GM18502 (cell line): Measurements from ENCODE around the gene B4GALNT2.
A peak's percentile ranks its signal among the peaks of the same experiment; 100 is the strongest.

Experiments used
- ATAC-seq: cut with Tn5 transposase; IDR thresholded peaks from one replicate; pipeline ENCODE4 v1.9.1; 2021; ENCODE audit warnings: mild to moderate bottlenecking; ENCODE audit not compliant: unreplicated experiment, poor library complexity

B4GALNT2 gene

DNA sequence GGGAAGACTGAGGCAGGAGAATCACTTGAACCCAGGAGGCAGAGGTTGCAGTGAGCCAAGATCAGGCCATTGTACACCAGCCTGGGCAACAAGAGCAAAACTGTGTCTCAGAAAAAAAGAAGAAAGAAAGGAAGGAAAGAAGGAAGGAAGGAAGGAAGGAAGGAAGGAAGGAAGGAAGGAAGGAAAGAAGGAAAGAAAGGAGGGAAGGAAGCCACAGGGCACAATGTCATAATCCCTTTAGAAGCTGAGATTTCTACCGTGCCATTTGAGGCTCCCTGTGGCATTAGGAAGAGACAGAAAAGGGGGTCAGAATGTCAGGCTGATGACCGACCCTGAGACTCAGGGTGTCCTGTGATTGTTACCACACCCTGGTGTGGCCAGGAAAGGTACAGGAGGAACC is 71.2 kb downstream of the B4GALNT2 start:
- ATAC-seq: no peak

DNA sequence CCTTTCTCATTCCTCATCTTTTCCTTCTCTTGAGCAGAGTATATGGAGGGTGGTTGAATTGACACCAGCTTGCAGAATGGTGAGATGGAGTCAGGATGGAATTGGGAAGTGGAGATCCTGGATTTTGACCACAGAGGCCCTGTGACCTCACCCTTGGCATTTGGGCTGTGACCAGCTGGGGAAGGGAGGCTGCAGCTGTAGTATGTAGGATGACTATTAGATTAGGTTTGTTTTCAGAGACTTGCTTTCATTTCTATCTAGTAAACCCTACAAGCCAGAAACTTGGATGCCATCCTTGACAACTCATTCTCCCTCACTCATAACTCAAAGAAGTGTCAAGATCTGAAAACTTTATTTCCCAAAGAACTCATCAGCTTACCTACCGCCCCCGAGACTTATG is 71.9 kb downstream of the B4GALNT2 start:
- ATAC-seq: no peak

DNA sequence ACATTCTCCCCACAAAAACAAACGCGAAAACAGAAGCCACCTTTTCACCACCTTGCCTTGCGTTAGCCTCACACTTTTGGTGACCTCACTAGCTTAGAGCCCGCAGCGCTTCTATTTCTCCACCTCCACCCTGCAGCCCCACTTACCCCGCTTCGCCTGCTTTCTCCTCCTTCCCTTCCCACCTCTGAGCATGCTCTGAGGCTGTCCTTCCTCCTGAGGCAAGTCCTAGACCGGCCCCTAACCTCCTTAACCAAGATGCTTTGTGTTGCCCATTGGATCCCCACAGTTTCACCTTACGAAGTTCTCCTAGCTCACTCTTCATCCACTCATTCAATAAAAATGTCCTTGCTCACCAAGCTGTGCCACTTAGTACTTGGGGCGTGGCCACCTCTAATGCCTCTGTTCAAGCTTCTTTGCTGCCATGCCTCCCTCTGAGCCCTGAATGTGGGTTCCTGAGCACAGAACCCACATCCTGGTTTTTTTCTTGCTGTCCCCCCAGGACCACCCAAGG is 76.5 kb downstream of the B4GALNT2 start:
- ATAC-seq: no peak

DNA sequence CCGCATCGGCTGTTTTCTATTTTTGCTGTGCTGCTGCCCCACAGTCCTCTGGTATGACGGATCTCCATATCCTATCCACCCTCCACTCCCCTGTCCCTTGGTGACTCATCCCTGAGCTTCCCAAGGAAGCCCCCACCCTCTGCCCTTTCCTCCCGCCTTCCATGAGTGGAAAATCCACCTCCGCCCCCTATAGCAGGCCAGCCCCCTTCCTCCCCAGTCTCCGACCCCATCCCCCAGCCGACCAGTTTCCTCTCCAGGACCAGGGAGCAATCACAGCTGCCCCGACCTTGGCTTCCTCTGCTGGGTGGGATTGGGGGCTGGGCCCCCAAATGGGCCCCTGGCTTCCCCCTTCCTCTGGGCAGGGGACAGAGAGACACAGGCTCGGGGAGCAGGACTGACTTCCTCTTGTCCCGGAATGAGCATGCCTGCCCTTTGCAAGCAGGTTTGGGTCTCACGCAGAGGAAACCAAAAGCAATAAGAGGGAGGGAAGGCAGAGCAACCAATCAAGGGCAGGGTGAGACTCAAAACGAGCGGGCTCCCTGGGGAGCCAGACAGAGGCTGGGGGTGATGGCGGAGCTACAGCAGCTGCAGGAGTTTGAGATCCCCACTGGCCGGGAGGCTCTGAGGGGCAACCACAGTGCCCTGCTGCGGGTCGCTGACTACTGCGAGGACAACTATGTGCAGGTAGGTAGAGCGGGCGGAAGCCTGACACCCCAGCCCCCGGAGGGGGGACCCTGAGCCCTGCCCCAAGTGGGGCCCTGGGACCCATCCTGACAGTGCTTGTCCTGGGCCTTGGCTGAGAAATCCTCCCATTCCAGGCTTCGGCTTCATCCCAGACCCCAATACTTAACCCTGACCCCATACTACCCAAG is 77.8 kb downstream of the B4GALNT2 start, which contains the start of the genes ABI3 and GNGT2:
TSS of gene ABI3 (plus strand) at position 550 of the 872 bp plus-strand sequence. CDS start at position 568, 18 bp downstream.
TSS of gene GNGT2 (minus strand) at position 417 of the 872 bp plus-strand sequence. CDS start 3,152 bp downstream, outside the sequence.
- peak; percentile 78 for ATAC-seq

DNA sequence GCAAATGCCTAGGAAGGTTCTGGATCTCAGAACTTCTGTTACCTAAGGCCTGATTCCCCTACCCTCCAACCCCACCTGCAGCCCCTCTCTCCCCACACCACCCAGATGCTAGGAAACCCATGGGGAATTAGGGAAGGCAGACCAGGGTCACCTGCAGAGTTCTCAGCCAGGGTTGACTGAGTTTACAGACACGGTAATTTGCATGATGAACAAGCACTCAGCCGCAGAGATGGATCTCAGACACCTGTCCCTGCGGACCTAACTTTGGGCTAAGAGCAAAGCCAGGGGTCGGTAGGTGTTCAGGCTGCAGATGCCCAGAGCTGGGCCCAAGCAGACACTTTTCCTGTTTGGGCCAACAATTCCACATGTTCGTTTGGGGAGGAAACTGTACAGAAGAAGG is 80.8 kb downstream of the B4GALNT2 start:
- no peak for ATAC-seq

DNA sequence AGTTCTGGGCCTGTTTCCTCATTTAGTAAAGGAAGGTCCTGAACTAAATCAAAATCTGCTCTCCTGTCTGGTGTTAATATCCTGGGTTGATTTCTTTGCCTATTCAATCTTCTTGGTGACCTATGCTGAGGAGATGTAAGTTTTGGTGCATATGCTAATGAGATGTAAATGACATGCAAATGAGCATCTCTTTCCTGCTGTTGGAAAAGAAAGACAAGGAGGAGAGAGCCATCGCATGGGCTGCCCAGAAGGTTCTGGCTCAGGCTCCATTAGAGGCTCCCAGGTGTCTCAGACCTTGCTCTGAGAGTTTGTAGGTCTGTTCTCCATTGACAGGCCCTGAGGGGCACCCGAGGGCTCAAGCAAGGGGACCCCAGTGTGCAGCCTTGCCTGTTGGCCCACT is 81.3 kb downstream of the B4GALNT2 start:
- ATAC-seq: no peak

DNA sequence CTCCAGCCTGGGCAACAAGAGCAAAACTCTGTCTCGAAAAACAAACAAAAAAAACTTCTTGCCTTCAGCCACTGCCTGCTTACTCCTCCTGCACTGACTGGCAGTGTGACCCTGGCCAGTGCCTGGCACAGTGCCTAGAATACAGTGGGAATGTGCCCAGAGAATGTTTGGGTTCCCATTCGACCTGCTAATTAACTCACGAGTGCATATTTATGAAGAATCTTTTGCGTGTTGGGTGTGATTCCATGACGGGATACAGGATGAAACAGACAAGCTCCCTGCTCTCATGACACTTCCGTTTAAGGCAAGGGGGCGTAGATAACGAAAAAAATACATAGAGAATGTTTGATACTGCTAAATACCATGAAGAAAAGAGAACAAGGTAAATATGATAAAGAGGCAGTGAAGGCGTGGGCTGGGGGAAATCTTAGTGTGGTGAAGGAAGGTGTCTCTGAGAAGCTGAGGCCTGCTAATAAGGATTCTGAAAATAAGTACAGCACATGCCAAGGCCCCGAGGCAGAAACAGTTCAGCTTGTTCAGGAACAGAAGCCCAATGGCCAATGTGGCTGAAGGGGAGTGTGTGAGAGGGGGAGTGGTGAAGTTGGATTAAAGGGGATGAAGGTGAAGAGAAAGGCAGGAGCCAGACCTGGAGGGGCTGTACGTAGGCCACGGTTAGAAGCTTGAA is 82.2 kb downstream of the B4GALNT2 start:
- no peak for ATAC-seq

DNA sequence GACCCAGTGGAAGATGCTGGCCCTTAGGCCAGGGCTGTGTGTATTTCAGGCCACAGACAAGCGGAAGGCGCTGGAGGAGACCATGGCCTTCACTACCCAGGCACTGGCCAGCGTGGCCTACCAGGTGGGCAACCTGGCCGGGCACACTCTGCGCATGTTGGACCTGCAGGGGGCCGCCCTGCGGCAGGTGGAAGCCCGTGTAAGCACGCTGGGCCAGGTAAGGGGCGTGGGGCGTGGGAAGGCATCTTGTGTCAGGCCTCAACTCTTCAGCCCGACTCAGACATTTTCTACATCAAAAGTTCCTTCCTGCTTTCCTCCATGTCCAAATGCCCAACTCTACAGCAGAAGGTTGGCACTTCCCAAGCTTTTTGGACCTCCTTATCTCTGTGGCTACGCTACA is 83.9 kb downstream of the B4GALNT2 start:
- no peak for ATAC-seq

DNA sequence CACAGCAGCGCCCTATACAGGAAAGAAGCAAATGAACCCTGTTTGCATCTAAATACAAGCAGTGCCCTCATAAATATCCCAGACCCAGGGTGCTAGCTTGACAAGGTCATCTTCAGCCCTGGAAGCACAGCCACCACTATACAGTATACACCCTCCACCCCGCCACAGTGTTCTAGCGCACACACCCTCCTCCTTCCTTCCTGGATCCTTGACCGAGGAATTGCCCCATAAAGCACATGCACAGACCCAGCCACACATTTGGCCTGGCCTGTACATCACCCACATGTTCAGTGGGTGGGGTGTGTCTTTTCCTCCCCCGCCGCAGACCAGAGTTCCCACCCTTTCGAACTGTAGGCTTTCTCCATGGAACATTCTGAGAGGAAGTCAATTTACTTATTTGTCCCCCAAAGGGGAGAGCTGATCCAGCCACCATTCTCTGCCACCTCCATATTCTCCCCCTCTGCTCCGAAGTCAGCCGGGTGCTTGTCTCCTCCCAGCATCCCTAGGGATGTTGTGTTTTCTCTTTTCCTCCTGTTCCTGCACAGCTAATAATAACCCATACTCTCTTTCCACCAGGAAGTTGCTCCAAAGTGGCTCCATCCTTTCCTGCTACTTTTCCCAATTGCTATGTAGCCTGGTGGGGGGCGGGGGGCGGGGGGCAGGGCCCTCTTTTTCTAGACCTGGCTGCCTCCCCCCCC is 84.5 kb downstream of the B4GALNT2 start:
- ATAC-seq: no peak

DNA sequence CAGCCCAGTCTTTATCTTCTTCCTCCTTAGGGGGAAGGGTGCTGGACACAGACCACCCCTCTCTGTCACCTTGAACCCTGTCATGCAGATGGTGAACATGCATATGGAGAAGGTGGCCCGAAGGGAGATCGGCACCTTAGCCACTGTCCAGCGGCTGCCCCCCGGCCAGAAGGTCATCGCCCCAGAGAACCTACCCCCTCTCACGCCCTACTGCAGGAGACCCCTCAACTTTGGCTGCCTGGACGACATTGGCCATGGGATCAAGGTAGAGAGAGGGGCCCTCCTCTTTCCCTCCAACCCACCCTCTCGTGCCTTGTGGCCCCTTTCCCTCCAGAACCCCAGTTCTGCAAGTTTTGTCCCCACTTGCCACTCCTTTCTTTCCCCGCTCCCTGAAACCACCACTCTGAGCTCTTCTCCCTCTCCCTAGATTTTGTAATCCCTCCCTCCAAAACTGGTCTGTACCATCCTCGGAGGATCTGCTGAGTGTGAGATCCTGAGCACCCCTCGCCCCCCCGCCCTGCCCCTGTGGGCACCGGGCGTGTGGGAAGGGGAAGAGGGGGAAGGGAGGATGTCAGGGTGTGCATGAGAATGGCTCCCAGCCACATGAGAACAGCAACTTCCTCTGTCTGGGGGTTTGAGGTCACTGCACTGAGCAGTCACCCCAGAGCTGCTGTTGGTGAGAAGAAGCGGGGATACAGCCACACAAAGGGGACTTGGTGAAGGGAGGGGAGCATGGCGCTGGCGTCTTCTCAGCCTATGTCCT is 85.3 kb downstream of the B4GALNT2 start:
- ATAC-seq: peak; percentile 53

DNA sequence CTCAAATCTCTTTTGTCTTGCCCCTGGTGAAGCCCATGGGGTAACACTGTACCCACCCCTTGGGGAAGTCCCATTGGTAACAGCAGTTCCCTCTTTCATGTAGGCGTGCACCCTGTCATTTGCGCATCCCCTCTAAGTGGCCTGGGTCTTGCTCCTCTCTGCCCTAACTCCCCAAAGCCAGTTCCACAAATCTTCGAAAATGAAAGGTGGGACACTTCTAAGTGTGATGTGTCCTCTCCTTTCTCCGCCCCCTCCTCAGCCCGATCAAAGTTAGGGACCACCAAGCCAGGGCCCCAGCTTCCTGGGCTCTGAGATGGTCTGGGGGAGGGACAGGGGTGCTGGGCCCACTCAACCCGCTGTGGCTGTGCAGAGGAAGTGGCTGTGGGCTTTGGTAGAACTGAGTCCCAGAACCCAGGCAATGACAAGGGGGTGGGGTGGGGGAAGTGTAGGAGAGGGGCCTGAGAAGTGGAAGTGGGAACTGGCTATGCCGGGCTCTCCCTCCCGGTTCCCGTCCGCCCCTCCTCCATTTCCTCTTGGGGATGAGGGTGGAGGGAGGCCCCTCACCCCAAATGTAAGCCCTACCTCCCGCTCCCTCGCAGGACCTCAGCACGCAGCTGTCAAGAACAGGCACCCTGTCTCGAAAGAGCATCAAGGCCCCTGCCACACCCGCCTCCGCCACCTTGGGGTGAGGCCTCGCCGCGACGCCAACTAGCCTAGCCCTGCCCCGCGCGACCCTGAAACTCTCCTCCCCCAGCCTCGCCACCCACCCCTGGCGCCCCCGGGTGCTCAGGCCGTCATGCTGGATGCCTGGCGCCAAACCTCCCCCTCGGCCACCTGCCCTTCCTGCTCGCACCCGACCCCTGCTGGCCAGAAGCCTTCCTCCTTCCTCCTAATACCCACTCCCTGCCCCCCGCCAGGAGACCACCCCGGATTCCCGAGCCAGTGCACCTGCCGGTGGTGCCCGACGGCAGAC is 86.7 kb downstream of the B4GALNT2 start:
- no peak for ATAC-seq

DNA sequence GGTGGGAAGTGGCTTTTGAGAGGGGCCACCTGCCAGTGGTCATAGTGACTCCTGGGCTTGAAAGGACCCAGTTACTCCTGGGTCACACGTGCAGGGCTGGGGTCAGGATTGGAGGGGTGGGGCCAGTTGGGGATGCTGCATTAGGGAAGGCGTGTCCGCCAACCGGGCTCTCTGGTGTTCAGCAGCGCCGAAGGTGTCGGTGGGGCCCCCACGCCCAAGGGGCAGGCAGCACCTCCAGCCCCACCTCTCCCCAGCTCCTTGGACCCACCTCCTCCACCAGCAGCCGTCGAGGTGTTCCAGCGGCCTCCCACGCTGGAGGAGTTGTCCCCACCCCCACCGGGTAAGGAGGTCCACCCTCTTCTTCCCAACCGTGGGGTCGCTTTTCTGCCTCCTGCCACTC is 87.4 kb downstream of the B4GALNT2 start:
- ATAC-seq: no peak

DNA sequence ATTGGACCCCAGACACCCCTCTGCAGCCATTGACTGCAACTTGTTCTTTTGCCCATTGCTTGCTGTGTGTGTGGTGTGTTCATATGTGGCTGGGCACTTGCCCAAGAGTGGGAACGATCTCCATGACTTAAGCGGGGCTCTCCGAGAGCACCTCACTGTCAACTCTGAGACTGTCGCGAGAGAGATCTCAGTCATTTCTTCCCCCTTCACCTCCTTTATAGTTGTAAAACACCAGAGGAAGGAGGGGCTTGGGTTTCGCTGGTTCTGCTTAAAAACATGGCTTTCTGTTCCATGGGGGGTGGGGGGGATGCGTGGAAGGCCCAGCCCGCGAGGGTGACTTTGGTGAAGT is 90.6 kb downstream of the B4GALNT2 start:
- no peak for ATAC-seq

DNA sequence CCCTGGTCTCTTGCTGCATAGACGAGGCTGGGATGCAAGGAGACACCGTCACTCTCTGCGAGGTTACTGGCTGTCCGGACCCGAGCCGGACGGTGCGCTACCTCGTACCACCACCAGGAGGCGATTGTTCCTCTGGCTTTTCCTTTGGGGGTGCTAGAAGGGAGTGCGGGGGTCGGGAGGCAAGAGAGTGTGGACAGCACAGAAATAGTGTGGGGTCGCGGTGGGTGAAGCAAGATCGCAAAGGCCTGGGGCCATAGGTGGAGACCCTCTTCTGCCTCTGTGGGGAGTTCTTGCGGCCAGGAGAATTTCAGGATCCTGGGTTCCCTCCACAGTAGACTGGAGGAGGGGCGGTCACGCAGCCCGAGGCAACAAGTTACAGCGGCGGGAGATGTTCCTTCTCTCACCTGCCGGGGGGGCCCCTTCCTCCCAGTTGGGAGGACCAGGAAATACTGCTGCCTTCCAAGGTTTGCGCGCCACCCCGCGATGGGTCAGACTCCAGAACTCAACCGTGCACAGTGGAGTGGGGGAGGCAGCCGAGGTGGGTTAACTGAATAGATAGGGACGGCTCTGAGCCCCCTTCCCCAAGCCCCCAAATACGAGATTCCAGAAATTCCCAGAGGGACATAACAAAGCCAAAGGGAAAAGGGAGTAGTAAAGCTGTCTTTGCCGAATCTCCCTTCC is 91.1 kb downstream of the B4GALNT2 start:
- no peak for ATAC-seq

DNA sequence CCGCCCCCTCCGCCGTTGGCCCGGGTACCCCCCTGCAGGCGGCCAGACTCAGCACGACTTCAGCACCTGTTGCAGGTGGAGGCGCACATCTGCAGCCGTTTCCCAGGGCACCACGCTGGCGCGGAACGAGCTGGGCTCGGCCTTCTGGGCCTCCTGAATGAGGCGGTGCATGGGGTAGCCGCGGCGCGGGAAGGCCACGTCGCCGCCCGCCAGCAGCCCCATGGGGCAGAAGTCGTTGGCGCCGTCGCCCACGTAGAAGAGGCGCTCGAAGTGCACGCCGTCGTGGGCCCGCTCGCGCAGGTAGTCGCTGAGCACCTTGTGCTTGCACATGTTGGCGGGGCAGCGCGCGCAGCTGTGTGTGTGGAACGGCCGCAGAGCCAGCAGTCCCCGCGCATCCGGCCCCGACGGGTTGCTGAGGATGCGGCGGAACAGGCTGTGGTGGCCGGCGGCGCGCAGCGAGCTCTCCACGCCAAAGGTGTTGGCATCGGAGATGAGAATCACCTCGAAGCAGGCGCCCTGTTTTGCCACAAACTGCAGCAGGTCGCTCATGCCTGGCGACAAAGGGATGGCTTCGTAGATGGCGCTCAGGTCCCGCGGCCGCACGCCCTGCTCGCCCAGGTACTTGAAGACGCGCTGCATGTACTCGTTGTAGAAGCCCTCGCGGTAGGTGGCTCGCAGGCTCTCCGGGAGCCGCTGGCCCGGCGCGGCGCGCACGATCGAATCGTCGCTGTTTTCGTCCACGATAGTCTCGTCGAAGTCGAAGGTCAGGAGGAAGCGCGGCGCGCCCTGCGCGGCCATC is 91.8 kb downstream of the B4GALNT2 start:
- ATAC-seq: no peak

DNA sequence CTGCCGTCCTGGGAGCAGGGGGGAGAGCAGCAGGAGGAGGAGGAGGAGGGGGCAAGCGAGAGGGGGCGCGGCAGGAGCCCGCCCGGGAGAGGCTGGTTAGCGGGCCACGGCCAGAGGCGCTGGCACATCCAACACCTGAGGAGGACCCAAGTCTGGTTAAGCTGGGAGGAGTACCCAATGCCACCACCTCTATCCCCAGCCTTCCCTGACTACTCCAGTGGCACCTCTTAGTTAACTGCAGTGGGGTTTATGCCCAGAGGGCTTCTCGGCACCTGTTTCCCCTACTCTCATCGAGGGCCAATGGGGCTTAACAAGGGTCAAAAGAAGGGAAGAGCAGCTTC is 92.4 kb downstream of the B4GALNT2 start:
- ATAC-seq: no peak

DNA sequence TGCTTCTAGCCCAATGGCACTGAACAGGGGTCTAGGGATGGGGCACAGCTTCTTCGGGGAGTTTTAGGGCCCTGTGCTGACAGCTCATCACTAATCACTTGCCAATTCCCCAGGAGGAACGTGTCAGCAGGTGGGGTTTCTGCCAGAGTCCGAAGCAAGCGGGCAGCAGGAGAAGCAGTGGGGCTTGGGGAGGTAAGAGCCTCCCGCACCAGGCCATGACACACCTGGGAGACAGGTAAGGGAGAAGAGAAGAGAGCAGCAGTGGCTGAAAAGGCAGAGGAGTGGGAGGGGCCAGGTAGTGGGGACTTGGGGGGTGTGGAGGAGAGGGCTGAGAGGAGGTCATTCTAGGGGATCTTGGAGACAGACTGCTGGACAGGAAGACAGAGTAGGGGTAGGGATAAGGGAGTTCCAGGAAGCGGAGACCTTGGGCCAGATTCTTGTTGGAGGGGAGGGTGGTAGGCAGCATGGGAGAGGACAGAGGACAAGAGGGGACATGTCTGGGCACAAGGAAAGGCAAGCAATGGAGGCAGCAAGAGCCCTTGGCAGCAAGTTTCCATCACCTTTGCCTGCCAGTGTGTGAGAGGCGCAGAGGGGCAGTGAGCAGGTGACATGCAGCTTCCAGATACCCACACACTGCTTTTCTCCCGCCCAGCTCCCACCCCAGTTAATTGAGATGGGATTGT is 93.1 kb downstream of the B4GALNT2 start:
- ATAC-seq: no peak
